Aorta (tissue), 5 donors: ENCODE results near the gene SIPA1. TPM values are rescaled to one million over a fixed set of nuclear protein-coding genes. Genes with fewer than 3 reads are reported as not detected.

Experiments used
- ATAC-seq: fragments of 200-7000 bp; cut with Tn5 transposase; one replicate; pipeline ENCODE4 v1.9.1; 2022; ENCODE audit warnings: moderate library complexity; ENCODE audit not compliant: low FRiP score
- DNase-seq, 2 donors: peaks; one replicate each; pipeline ENCODE4 v3.0.0-alpha.2; 2020
- H3K27ac ChIP-seq, 2 donors: one replicate each; pipeline ENCODE4 v1.5.1; 2013; ENCODE audit warnings: low read length in 2 of 2, mild to moderate bottlenecking in 2 of 2, moderate library complexity in 2 of 2, control low read depth in 1 of 2, inconsistent platforms in 1 of 2, low read depth in 1 of 2
- H3K27me3 ChIP-seq, 2 donors: one replicate each; pipeline ENCODE4 v1.6.1; 2013; ENCODE audit warnings: control low read depth in 1 of 2, low read length in 1 of 2, mild to moderate bottlenecking in 1 of 2, moderate library complexity in 1 of 2; ENCODE audit not compliant: insufficient read depth in 2 of 2, control insufficient read depth in 1 of 2
- H3K36me3 ChIP-seq, 2 donors: one replicate each; pipeline ENCODE4 v1.6.1; 2013; ENCODE audit warnings: control low read depth in 1 of 2, low read length in 1 of 2, mild to moderate bottlenecking in 1 of 2; ENCODE audit not compliant: insufficient read depth in 2 of 2, control insufficient read depth in 1 of 2
- H3K4me1 ChIP-seq, 2 donors: one replicate each; pipeline ENCODE4 v1.6.1; 2013; ENCODE audit warnings: low read length in 2 of 2, control low read depth in 1 of 2, mild to moderate bottlenecking in 1 of 2, moderate library complexity in 1 of 2; ENCODE audit not compliant: insufficient read depth in 2 of 2, control insufficient read depth in 1 of 2
- H3K4me3 ChIP-seq, 2 donors: one replicate each; pipeline ENCODE4 v1.5.1; 2013; ENCODE audit warnings: low read length in 2 of 2, control low read depth in 1 of 2, mild to moderate bottlenecking in 1 of 2
- H3K9me3 ChIP-seq: one replicate; pipeline ENCODE4 v1.6.1; 2013; ENCODE audit warnings: mild to moderate bottlenecking, low read length; ENCODE audit not compliant: control insufficient read depth
- WGBS, 2 donors: extraction: QIAGEN DNeasy Blood & Tissue Kit; methylation state at CpG; one replicate each; pipeline ENCODE4 v1.1.7; 2013; 5-methylcytosine and 5-hydroxymethylcytosine counted together
- intact Hi-C, 2 donors: fragments of 100-400 bp; cut with DNase I; formaldehyde crosslinking; loops; one replicate each; pipeline versions ENCODE4 v1.14.2 to v1.15.0; 2022
- polyA plus RNA-seq, 2 donors: library from polyadenylated mRNA; stranded (reverse); fragments of 200-250 nt; gene quantifications; one replicate each; pipeline ENCODE4 v1.2.3, GENCODE V29; 2013
- total RNA-seq, 2 donors: library from RNA; stranded (reverse); fragmentation: NEBNext Ultra II Directional; extraction: Animal tissue kit (Norgen Biotek cat#: 25700); gene quantifications; one replicate each; pipeline ENCODE4 v1.2.1, GENCODE V29; 2021
- donor health status: healthy with polysubstance abuse.
- donor health status: Bipolar disorder and iron deficiency.
- donor health status: DM: no; HTN: no; CAD: no.
- donor health status: DM: no; HTN: no; CAD: no.
- donor health status: DM: yes; HTN: yes; CAD: no.

SIPA1 gene
- total and polyA plus RNA-seq, 4 donors, result 25.2 to 147 (median 71.0) TPM

DNA sequence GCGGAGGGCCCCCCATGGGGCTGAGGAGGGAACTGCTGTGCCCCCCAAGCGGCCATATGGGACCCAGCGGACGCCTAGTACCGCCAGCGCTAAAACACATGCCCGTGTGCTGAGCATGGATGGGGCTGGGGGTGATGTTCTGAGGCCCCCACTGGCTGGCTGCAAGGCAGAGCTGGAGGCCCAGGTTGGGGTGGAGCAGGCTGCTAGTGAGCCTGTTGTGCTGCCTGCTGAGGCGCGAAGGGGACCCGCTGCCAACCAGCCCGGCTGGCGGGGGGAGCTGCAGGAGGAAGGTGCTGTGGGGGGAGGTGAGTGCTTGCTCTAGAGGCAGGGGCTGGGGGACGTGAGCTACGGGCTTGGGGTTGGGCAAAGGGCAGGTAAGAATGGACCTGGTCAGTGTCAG, 19.1 kb upstream of the SIPA1 start:
- WGBS, 2 donors, result 88 to 90% methylated on average over 14 of the region's 14 CpGs

DNA sequence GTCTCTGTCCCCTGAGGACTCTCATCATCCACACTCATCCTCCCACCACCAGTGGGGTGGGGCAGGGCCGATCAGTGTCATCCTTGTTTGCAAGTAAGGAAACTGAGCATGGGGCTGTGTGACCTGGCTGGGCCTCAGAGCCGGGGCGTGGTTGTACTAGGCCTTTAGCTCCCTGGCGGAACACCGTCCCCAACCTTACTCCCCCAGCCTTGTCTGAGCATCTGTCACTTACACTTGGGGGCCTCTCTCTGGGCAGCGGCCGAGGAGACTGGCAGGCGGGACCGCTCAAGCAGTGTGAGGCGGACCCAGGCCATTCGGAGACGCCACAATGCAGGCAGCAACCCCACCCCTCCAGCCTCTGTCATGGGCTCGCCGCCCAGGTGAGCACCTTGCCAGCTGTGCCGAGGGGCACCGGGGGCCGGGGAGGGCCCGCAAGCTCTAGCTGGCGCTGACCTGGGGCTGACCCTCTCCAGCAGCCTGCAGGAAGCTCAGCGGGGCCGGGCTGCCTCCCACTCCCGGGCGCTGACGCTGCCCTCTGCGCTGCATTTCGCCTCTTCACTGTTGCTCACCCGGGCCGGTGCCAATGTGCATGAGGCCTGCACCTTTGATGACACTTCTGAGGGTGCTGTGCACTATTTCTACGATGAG, 18.5 kb upstream of the SIPA1 start:
- no peaks in the 10 kb centered on the region for H3K9me3 ChIP-seq
- no peak overlapping the region for H3K4me3 ChIP-seq
- no peak overlapping the region for H3K27ac ChIP-seq
- no peaks in the 10 kb centered on the region for H3K27me3 ChIP-seq
- H3K36me3 ChIP-seq, result peaks cover 0 to 13% of the 10 kb centered on the region in 2 donors
- DNase-seq (peak in 1 of 2 donors; percentile 52), ATAC-seq (no peak)
- H3K4me1 ChIP-seq, result no peaks in the 10 kb centered on the region
- intact Hi-C loops, result loop anchor here in 1 of 2 donors (5.0 kb wide), 1 partner anchor 33 kb away; no protein-coding TSS in a partner anchor
- WGBS, 2 donors, result 92 to 95% methylated on average over 27 to 29 of the region's 29 CpGs

More for the DNA sequence above, 19.1 kb upstream of the SIPA1 start:
- no peak overlapping the region for H3K4me3 ChIP-seq
- H3K36me3 ChIP-seq, result peaks cover 0 to 11% of the 10 kb centered on the region in 2 donors
- no peak overlapping the region for H3K27ac ChIP-seq
- intact Hi-C loops, result loop anchor here in 1 of 2 donors (5.0 kb wide), 1 partner anchor 34 kb away; no protein-coding TSS in a partner anchor
- ATAC-seq, result no peak
- H3K9me3 ChIP-seq, result no peaks in the 10 kb centered on the region
- no peaks in the 10 kb centered on the region for H3K4me1 ChIP-seq
- H3K27me3 ChIP-seq, result no peaks in the 10 kb centered on the region
- DNase-seq, result no peak

DNA sequence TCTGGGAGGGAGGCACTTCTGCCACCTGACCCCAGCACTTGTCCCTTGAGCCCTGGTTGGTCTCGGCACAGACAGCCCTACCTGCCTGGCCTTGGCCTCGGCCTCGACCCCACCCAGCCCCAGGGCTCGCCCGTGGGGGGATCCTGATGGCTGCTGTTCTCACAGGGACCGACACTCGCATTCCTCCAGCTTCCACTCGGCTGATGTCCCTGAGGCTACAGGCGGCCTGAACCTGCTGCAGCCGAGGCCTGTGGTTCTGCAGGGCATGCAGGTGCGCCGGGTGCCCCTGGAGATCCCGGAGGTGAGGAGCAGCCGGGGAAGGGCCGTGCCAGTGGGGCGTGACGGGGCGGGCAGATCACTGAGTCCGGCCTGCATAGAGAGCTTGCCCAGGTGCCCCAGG, 17.2 kb upstream of the SIPA1 start:
- H3K36me3 ChIP-seq, result peaks cover 0 to 13% of the 10 kb centered on the region in 2 donors

DNA sequence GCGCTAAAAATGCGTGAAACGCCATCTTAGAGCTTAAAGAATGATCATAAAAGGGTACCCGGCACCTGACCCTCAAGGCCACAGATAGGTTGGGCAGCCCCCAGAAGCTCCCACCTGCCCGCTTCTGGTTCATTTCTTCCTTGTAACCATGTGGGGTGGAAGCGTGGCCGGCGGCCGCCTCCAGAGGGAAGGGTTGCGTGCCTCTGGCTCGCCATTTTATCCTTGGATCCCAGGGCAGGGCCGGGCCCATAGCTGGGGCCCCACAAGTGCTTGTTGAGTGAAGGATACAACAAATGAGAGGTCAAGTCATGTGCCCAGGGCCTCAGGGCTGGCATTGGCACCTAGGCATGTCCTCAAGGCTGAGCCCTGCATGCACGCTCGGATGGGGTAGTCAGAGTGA, 16.4 kb upstream of the SIPA1 start:
- H3K4me1 ChIP-seq, result no peaks in the 10 kb centered on the region
- 93 to 96% methylated on average over 14 of the region's 14 CpGs for WGBS, 2 donors
- no peaks in the 10 kb centered on the region for H3K27me3 ChIP-seq
- no peak for DNase-seq
- intact Hi-C loops, result loop anchor here in 1 of 2 donors (10.0 kb wide), 1 partner anchor 193 kb away; no protein-coding TSS in a partner anchor
- no peaks in the 10 kb centered on the region for H3K9me3 ChIP-seq
- no peak overlapping the region for H3K27ac ChIP-seq
- no peak overlapping the region for H3K4me3 ChIP-seq
- peaks cover 0 to 14% of the 10 kb centered on the region in 2 donors for H3K36me3 ChIP-seq
- no peak for ATAC-seq

More for the DNA sequence above, 17.2 kb upstream of the SIPA1 start:
- DNase-seq, result no peak
- Histone ChIP-seq H3K4me1 (no peaks in the 10 kb centered on the region), H3K4me3 (no peak overlapping the region), H3K27me3 (no peaks in the 10 kb centered on the region), H3K27ac (no peak overlapping the region), H3K9me3 (no peaks in the 10 kb centered on the region)
- no peak for ATAC-seq
- 84 to 90% methylated on average over 19 of the region's 19 CpGs for WGBS, 2 donors
- intact Hi-C loops, result loop anchor here in 1 of 2 donors (10.0 kb wide), 1 partner anchor 194 kb away; no protein-coding TSS in a partner anchor

DNA sequence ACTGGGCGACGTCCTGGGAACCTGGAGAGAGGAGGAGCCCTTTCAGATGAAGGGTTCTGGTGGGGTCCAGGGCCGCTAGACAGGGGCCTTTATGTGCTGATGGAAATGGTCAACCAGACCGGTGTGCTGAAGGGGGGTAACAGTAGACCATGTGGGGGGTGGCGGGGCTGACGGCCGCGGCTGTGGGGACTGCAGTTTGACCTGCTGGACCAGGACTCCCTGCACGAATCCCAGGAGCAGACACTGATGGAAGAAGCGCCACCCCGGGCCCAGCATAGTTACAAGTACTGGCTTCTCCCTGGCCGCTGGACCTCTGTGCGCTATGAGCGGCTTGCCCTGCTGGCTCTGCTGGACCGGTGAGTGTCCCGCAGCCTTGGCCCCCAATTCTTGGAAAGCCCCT, 15.9 kb upstream of the SIPA1 start:
- ATAC-seq (no peak), DNase-seq (no peak)
- intact Hi-C loops, result loop anchor here in 1 of 2 donors (10.0 kb wide), 1 partner anchor 193 kb away; no protein-coding TSS in a partner anchor
- 91 to 92% methylated on average over 16 of the region's 16 CpGs for WGBS, 2 donors
- Histone ChIP-seq H3K27ac (no peak overlapping the region), H3K36me3 (peaks cover 0 to 16% of the 10 kb centered on the region in 2 donors), H3K4me1 (no peaks in the 10 kb centered on the region), H3K27me3 (no peaks in the 10 kb centered on the region), H3K4me3 (no peak overlapping the region), H3K9me3 (no peaks in the 10 kb centered on the region)

DNA sequence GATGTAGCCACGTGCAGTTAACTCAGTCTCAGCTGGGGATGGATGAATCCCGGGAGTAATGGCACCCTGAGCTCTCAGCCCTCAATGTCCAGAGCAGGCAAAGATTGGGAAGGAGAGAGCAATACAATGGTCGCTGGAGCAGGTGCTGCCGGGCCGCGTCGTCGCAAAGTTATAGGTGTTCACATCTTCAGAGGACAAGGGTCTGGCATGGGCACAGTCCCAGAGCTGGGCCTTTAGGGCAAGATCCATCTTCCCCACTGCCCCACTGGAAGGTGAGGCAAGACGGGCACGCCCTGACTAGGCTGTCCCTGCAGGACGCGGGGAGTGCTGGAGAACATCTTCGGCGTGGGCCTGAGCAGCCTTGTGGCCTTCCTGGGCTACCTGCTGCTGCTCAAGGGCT, 14.7 kb upstream of the SIPA1 start:
- H3K4me1 ChIP-seq, result no peaks in the 10 kb centered on the region
- no peak overlapping the region for H3K27ac ChIP-seq
- intact Hi-C loops, result loop anchor here in 1 of 2 donors (10.0 kb wide), 1 partner anchor 192 kb away; no protein-coding TSS in a partner anchor
- H3K9me3 ChIP-seq, result no peaks in the 10 kb centered on the region
- no peak for DNase-seq
- no peak overlapping the region for H3K4me3 ChIP-seq
- ATAC-seq, result no peak
- no peaks in the 10 kb centered on the region for H3K27me3 ChIP-seq
- WGBS, 2 donors, result 88 to 93% methylated on average over 14 of the region's 14 CpGs
- peaks cover 0 to 16% of the 10 kb centered on the region in 2 donors for H3K36me3 ChIP-seq

DNA sequence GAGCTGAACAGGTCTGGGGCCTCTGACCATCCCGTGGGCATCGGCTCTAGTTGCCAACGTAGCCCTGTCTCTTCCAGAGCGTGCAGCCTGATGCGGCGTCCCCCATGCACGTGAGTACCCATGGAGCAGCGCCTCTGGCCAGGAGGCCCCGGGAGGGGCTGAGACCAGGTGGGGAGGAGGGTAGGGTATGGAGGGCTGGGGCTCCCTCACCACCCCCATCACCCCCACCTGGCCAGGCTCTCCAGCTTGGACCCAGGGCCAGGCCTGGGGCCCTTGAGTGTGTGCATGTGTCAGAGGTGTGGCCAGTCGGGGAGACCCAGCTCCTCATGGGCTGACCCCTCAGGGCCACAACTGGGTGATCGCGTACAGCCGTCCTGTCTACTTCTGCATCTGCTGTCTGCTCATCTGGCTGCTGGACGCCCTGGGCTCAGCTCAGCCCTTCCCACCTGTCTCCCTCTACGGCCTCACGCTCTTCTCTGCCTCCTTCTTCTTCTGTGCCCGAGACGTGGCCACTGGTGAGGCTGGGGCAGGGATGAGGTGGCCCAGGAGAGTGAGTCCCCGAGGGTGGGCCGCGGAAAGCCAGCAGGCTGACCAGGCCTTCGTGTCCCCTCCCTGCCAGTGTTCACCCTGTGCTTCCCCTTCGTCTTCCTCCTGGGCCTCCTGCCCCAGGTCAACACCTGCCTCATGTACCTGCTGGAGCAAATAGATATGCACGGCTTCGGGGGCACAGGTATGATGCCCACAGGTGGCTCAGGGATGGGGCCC, 13.9 kb upstream of the SIPA1 start:
- ATAC-seq (no peak), DNase-seq (no peak)
- peaks cover 0 to 12% of the 10 kb centered on the region in 2 donors for H3K36me3 ChIP-seq
- no peaks in the 10 kb centered on the region for H3K4me1 ChIP-seq
- intact Hi-C loops, result loop anchor here in 1 of 2 donors (10.0 kb wide), 1 partner anchor 191 kb away; no protein-coding TSS in a partner anchor
- no peak overlapping the region for H3K27ac ChIP-seq
- WGBS, 2 donors, result 90 to 92% methylated on average over 25 of the region's 25 CpGs
- no peaks in the 10 kb centered on the region for H3K9me3 ChIP-seq
- H3K27me3 ChIP-seq, result no peaks in the 10 kb centered on the region
- no peak overlapping the region for H3K4me3 ChIP-seq

DNA sequence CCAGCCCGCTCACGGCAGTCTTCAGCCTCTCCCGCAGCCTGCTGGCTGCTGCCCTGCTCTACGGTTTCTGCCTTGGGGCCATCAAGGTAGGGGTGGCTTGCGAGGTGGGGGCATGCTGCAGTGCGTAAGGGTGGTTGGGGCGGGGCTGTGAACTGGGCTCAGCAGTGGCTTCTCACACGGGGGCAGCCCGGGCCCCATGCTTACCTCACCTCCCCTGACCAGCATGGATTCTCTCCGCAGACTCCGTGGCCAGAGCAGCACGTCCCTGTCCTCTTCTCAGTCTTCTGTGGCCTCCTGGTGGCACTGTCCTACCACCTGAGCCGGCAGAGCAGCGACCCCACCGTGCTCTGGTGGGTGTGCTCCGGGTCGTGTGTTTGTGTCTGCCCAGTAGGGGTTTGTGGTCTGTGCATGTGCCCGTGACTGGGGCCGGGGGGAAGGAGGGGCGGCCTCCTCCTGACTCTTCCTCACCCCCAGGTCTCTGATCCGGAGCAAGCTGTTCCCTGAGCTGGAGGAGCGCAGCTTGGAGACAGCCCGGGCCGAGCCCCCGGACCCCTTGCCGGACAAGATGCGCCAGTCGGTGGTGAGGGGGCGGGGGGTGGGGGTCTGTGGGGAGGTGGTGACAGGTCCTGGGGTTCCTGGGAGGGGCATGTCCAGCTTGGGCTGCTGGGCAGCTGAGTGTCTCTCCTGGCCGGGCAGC, 12.8 kb upstream of the SIPA1 start:
- no peak overlapping the region for H3K4me3 ChIP-seq
- peaks cover 0 to 11% of the 10 kb centered on the region in 2 donors for H3K36me3 ChIP-seq
- no peaks in the 10 kb centered on the region for H3K27me3 ChIP-seq
- ATAC-seq, result no peak
- 84 to 85% methylated on average over 30 of the region's 30 CpGs for WGBS, 2 donors
- H3K27ac ChIP-seq, result no peak overlapping the region
- H3K9me3 ChIP-seq, result no peaks in the 10 kb centered on the region
- no peak for DNase-seq
- no peaks in the 10 kb centered on the region for H3K4me1 ChIP-seq
- intact Hi-C loops, result loop anchor here in 1 of 2 donors (10.0 kb wide), 1 partner anchor 190 kb away; no protein-coding TSS in a partner anchor
